ENCODE measurements around the gene DMD. TPM values are rescaled to one million over a fixed set of nuclear protein-coding genes. Genes with fewer than 3 reads are reported as not detected.

DMD gene
- total and polyA plus RNA-seq, 2 of the 8 experiments (the other 6 are each of a cell fraction or from before 2014, with no cell fraction given), result 4.8 to 7.4 TPM

GRCh38 chrX:31350808-31351074 is 1860.6 kb downstream of the DMD start:
- Histone ChIP-seq H2BK12ac (ENCODE audit: low read depth, low read length) (no peak overlapping the region), H3K18ac (ENCODE audit: extremely low read depth, low read length) (no peak overlapping the region)
- no peak for FAIRE-seq
- TF ChIP-seq JUN (IDR thresholded peaks at IDR 0.05; ENCODE audit: low read depth, low read length) (no peak), HDAC2 (IDR thresholded peaks at IDR 0.05; ENCODE audit: borderline replicate concordance in 1 of 2, low read depth in 2 of 2, low read length in 2 of 2) (no peak), EZH2 (IDR thresholded peaks at IDR 0.05; ENCODE audit: low read depth, low read length, severe bottlenecking) (no peak), NRF1 (IDR thresholded peaks at IDR 0.05; ENCODE audit: low read depth, low read length) (no peak), BACH1 (IDR thresholded peaks at IDR 0.05; ENCODE audit: low read length) (no peak), USF2 (IDR thresholded peaks at IDR 0.05; ENCODE audit: low read length) (no peak), TCF12 (IDR thresholded peaks at IDR 0.05; ENCODE audit: low read depth, low read length) (no peak), RAD21 (IDR thresholded peaks at IDR 0.05 in 1 of 2, conservative IDR thresholded peaks at IDR 0.05 in 1 of 2; ENCODE audit: low read depth in 2 of 2, low read length in 2 of 2) (no peak), KDM1A (IDR thresholded peaks at IDR 0.05; ENCODE audit: borderline replicate concordance, low read length) (no peak), EP300 (IDR thresholded peaks at IDR 0.05; ENCODE audit: borderline replicate concordance in 1 of 2, low read depth in 2 of 2, low read length in 2 of 2) (no peak), SIRT6 (IDR thresholded peaks at IDR 0.05; ENCODE audit: low read length) (no peak), BCL11A (IDR thresholded peaks at IDR 0.05; ENCODE audit: low read depth in 2 of 2, low read length in 2 of 2) (no peak), CHD2 (IDR thresholded peaks at IDR 0.05; ENCODE audit: low read length) (no peak), RNF2 (IDR thresholded peaks at IDR 0.05; ENCODE audit: borderline replicate concordance, low read depth, low read length, missing control alignments, poor library complexity, severe bottlenecking) (no peak)

More at GRCh38 chrX:31350808-31351074, 1860.6 kb downstream of the DMD start:
- Histone ChIP-seq H3K4me1 (replicated peaks in 1 of 4; ENCODE audit: control insufficient read depth in 3 of 4, insufficient read depth in 4 of 4, low read length in 3 of 4) (no peaks in the 10 kb centered on the region), H2BK120ac (replicated peaks; ENCODE audit: low read depth, low read length) (no peak overlapping the region), H2BK20ac (ENCODE audit: low read length) (no peak overlapping the region), H3K23me2 (ENCODE audit: low read depth, low read length) (no peaks in the 10 kb centered on the region), H4K5ac (ENCODE audit: insufficient read length, low read depth, low read length) (no peak overlapping the region), H4K20me1 (replicated peaks in 1 of 2; ENCODE audit: control insufficient read depth in 1 of 2, insufficient read depth in 2 of 2, low read length in 2 of 2) (no peaks in the 10 kb centered on the region), H2AFZ (ENCODE audit: low read length) (no peak overlapping the region), H3K56ac (replicated peaks; ENCODE audit: insufficient read length, low read depth, low read length) (no peak overlapping the region), H3K9me3 (ENCODE audit: insufficient read depth in 2 of 2, low read depth in 1 of 2, low read length in 1 of 2) (no peaks in the 10 kb centered on the region), H3K79me2 (ENCODE audit: control insufficient read depth in 1 of 2, insufficient read depth in 2 of 2, low read length in 2 of 2) (no peaks in the 10 kb centered on the region), H2AK5ac (ENCODE audit: low read depth, low read length) (no peak overlapping the region), H3K79me1 (ENCODE audit: low read depth, low read length) (no peaks in the 10 kb centered on the region), H3K23ac (ENCODE audit: insufficient read length) (no peak overlapping the region), H3K27me3 (replicated peaks in 1 of 4; ENCODE audit: control insufficient read depth in 3 of 4, extremely low read depth in 1 of 4, insufficient read depth in 3 of 4, low read length in 3 of 4) (no peaks in the 10 kb centered on the region), H3K14ac (ENCODE audit: insufficient read length) (no peak overlapping the region), H3K27ac (ENCODE audit: low read depth, low read length) (no peak overlapping the region), H4K8ac (ENCODE audit: extremely low read depth, insufficient read depth, low read length) (no peak overlapping the region), H4K91ac (replicated peaks; ENCODE audit: insufficient read length, low read length) (no peak overlapping the region), H3K4ac (replicated peaks; ENCODE audit: insufficient read length, low read depth, low read length) (no peak overlapping the region), H3K4me3 (ENCODE audit: extremely low read depth in 1 of 4, insufficient read depth in 2 of 4, low read depth in 3 of 4, low read length in 4 of 4) (no peak overlapping the region), H2BK15ac (ENCODE audit: low read length) (no peak overlapping the region), H2BK5ac (ENCODE audit: low read depth, low read length) (no peak overlapping the region), H3K9ac (replicated peaks in 1 of 4; ENCODE audit: extremely low read depth in 1 of 4, low read depth in 3 of 4, low read length in 3 of 4) (no peak overlapping the region), H3K4me2 (ENCODE audit: insufficient read depth in 1 of 2, low read depth in 2 of 2, low read length in 2 of 2) (no peak overlapping the region), H3K36me3 (ENCODE audit: control insufficient read depth in 2 of 4, insufficient read depth in 4 of 4, low read length in 3 of 4) (no peaks in the 10 kb centered on the region)
- 89% methylated on average over 1 of the region's 1 CpG; no CpG with 5 or more reads in 1 of the 2 experiments for WGBS, 2 experiments (ENCODE audit: extremely low coverage in 1 of 2, insufficient coverage in 1 of 2, insufficient read length in 1 of 2, insufficient replicate concordance in 2 of 2, low coverage in 1 of 2, low lambda C conversion rate in 2 of 2, missing lambda C conversion rate in 1 of 2)
- ChIA-PET POLR2A (ENCODE audit: partially characterized antibody) (no interaction called here), CTCF (ENCODE audit: partially characterized antibody) (no interaction called here)
- DNase-seq (ENCODE audit: low read depth in 1 of 2, low spot score in 2 of 2), result no peak

All from H1 (cell line).